Liver (tissue), 9 donors: ENCODE data around the gene AWAT2. TPM values are rescaled to one million over a fixed set of nuclear protein-coding genes. Genes with fewer than 3 reads are reported as not detected.

Experiments
- DNase-seq: peaks from one replicate; pipeline ENCODE4 v3.0.0-alpha.2; 2017; ENCODE audit warnings: low spot score
- H3K27ac ChIP-seq, 2 donors: one replicate each; pipeline ENCODE4 v1.7.0; 2013; ENCODE audit warnings: inconsistent platforms in 2 of 2, low read length in 2 of 2, control low read depth in 1 of 2, low read depth in 1 of 2, mild to moderate bottlenecking in 1 of 2
- H3K27me3 ChIP-seq, 4 donors: one replicate each; pipeline versions ENCODE4 v1.6.1 to v1.7.0; 2013; ENCODE audit warnings: low read length in 3 of 4, inconsistent platforms in 1 of 4, mild to moderate bottlenecking in 1 of 4, moderate library complexity in 1 of 4; ENCODE audit not compliant: control insufficient read depth in 4 of 4, insufficient read depth in 4 of 4
- H3K36me3 ChIP-seq, 4 donors: one replicate each; pipeline versions ENCODE4 v1.6.1 to v1.7.0; 2013; ENCODE audit warnings: low read length in 3 of 4, mild to moderate bottlenecking in 3 of 4, low read depth in 1 of 4, moderate library complexity in 1 of 4; ENCODE audit not compliant: control insufficient read depth in 4 of 4, insufficient read depth in 3 of 4
- H3K4me1 ChIP-seq, 4 donors: one replicate each; pipeline versions ENCODE4 v1.6.1 to v1.7.0; 2013; ENCODE audit warnings: low read length in 3 of 4, mild to moderate bottlenecking in 3 of 4, moderate library complexity in 1 of 4; ENCODE audit not compliant: control insufficient read depth in 4 of 4, insufficient read depth in 4 of 4
- H3K4me3 ChIP-seq, 3 donors: one replicate each; pipeline versions ENCODE4 v1.6.1 to v1.7.0; 2013; ENCODE audit warnings: low read length in 3 of 3, control low read depth in 1 of 3, low read depth in 1 of 3, mild to moderate bottlenecking in 1 of 3
- H3K9ac ChIP-seq, 2 donors: one replicate each; pipeline ENCODE4 v1.7.0; 2013; ENCODE audit warnings: low read length in 2 of 2, mild to moderate bottlenecking in 2 of 2, moderate library complexity in 2 of 2, control low read depth in 1 of 2, low read depth in 1 of 2
- H3K9me3 ChIP-seq, 4 donors: one replicate each; pipeline versions ENCODE4 v1.6.1 to v1.7.0; 2013; ENCODE audit warnings: low read length in 3 of 4; ENCODE audit not compliant: control insufficient read depth in 4 of 4
- ATF3 ChIP-seq: IDR thresholded peaks from 2 replicates; pipeline ENCODE4 v1.6.1; 2016; ENCODE audit warnings: antibody characterized with exemption
- CTCF ChIP-seq: fragments of 150-350 bp; IDR thresholded peaks from 2 replicates; pipeline ENCODE4 v1.5.1; 2017; ENCODE audit warnings: improper control_type of control experiment, low read depth, low read length; ENCODE audit not compliant: missing input control
- EGR1 ChIP-seq, 2 donors: IDR thresholded peaks; 2 replicates each; pipeline ENCODE4 v1.6.1; 2016 to 2018; ENCODE audit warnings: antibody characterized with exemption in 2 of 2, low read depth in 2 of 2
- FOXA2 ChIP-seq: IDR thresholded peaks from 2 replicates; pipeline ENCODE4 v1.6.1; 2016; ENCODE audit warnings: antibody characterized with exemption
- GABPA ChIP-seq, 2 donors: IDR thresholded peaks in 1 of 2; conservative IDR thresholded peaks in 1 of 2; 2 replicates each; pipeline ENCODE4 v1.6.1; 2016; ENCODE audit warnings: antibody characterized with exemption in 2 of 2, mild to moderate bottlenecking in 1 of 2, moderate library complexity in 1 of 2
- HNF4A ChIP-seq, 2 donors: conservative IDR thresholded peaks; 2 replicates each; pipeline ENCODE4 v1.6.1; 2016; ENCODE audit warnings: antibody characterized with exemption in 2 of 2, mild to moderate bottlenecking in 2 of 2
- HNF4G ChIP-seq: IDR thresholded peaks from 2 replicates; pipeline ENCODE4 v1.6.1; 2016; ENCODE audit warnings: antibody characterized with exemption
- JUND ChIP-seq, 2 donors: IDR thresholded peaks; 2 replicates each; pipeline ENCODE4 v1.6.1; 2016; ENCODE audit warnings: antibody characterized with exemption in 2 of 2
- MAX ChIP-seq: IDR thresholded peaks from 2 replicates; pipeline ENCODE4 v1.6.1; 2016; ENCODE audit warnings: antibody characterized with exemption
- NR2F2 ChIP-seq: IDR thresholded peaks from 2 replicates; pipeline ENCODE4 v1.6.1; 2016; ENCODE audit warnings: antibody characterized with exemption
- RAD21 ChIP-seq, 2 donors: IDR thresholded peaks; 2 replicates each; pipeline ENCODE4 v1.6.1; 2016; ENCODE audit warnings: antibody characterized with exemption in 2 of 2, mild to moderate bottlenecking in 2 of 2
- REST ChIP-seq: IDR thresholded peaks from 2 replicates; pipeline ENCODE4 v1.6.1; 2016; ENCODE audit warnings: antibody characterized with exemption, mild to moderate bottlenecking
- RXRA ChIP-seq, 2 donors: IDR thresholded peaks; 2 replicates each; pipeline ENCODE4 v1.6.1; 2017 to 2018; ENCODE audit warnings: antibody characterized with exemption in 2 of 2, mild to moderate bottlenecking in 1 of 2
- SP1 ChIP-seq: IDR thresholded peaks from 2 replicates; pipeline ENCODE4 v1.6.1; 2018; ENCODE audit warnings: antibody characterized with exemption, mild to moderate bottlenecking
- TAF1 ChIP-seq: conservative IDR thresholded peaks from 2 replicates; pipeline ENCODE4 v1.6.1; 2016; ENCODE audit warnings: antibody characterized with exemption, mild to moderate bottlenecking
- YY1 ChIP-seq: IDR thresholded peaks from 2 replicates; pipeline ENCODE4 v1.6.1; 2016; ENCODE audit warnings: antibody characterized with exemption, mild to moderate bottlenecking
- ZBTB33 ChIP-seq: IDR thresholded peaks from 2 replicates; pipeline ENCODE4 v1.6.1; 2016; ENCODE audit warnings: antibody characterized with exemption
- WGBS: extraction: QIAGEN DNeasy Blood & Tissue Kit; methylation state at CpG from one replicate; pipeline ENCODE4 v1.1.7; 2013; 5-methylcytosine and 5-hydroxymethylcytosine counted together
- polyA plus RNA-seq, 2 donors: library from polyadenylated mRNA; stranded (reverse) in 1 of 2; unstranded in 1 of 2; fragments of 200-250 nt in 1 of 2; fragments of >200 nt in 1 of 2; fragmentation: Nextera tagmentation in 1 of 2; extraction: Ambion mirVana in 1 of 2; gene quantifications; one replicate each; pipeline versions ENCODE4 v1.2.1 to v1.2.3, GENCODE V29; 2013 to 2015
- total RNA-seq, 2 donors: library from RNA; depleted of rRNA; stranded (reverse); fragments of >200 nt; gene quantifications; one replicate each; pipeline ENCODE4 v1.2.3, GENCODE V29; 2014
- donor health status: healthy.
- donor health status: healthy.
- donor health status: healthy.
- donor health status: healthy.
- donor health status: healthy.

AWAT2 gene
- total and polyA plus RNA-seq, 4 donors, result not detected

GRCh38 chrX:70026112-70026850, 23.5 kb downstream of the AWAT2 start:
- H3K27me3 ChIP-seq, result no peaks in the 10 kb centered on the region
- TF ChIP-seq CTCF (no peak), EGR1 (IDR thresholded peaks at IDR 0.05; ENCODE audit: low read depth in 2 of 2) (no peak), RXRA (IDR thresholded peaks at IDR 0.05) (no peak), MAX (no peak), RAD21 (IDR thresholded peaks at IDR 0.05) (no peak), ZBTB33 (no peak), NR2F2 (no peak), HNF4G (no peak), SP1 (no peak), TAF1 (no peak), JUND (IDR thresholded peaks at IDR 0.05) (no peak), REST (no peak), GABPA (IDR thresholded peaks at IDR 0.05 in 1 of 2, conservative IDR thresholded peaks at IDR 0.05 in 1 of 2) (no peak), FOXA2 (no peak), HNF4A (conservative IDR thresholded peaks at IDR 0.05) (no peak)
- H3K9ac ChIP-seq, result no peak overlapping the region
- no peak overlapping the region for H3K4me3 ChIP-seq
- peaks cover 0 to 4% (median under 1%) of the 10 kb centered on the region in 4 donors for H3K4me1 ChIP-seq
- DNase-seq, result no peak
- H3K36me3 ChIP-seq, result no peaks in the 10 kb centered on the region
- no peaks in the 10 kb centered on the region for H3K9me3 ChIP-seq
- no peak overlapping the region for H3K27ac ChIP-seq
- WGBS, result 73% methylated on average over 1 of the region's 1 CpG

GRCh38 chrX:70025464-70025863, 24.3 kb downstream of the AWAT2 start:
- H3K9me3 ChIP-seq, result no peaks in the 10 kb centered on the region
- no peak for DNase-seq
- no peak overlapping the region for H3K27ac ChIP-seq
- no peak overlapping the region for H3K9ac ChIP-seq
- no peaks in the 10 kb centered on the region for H3K36me3 ChIP-seq
- H3K4me3 ChIP-seq, result no peak overlapping the region
- WGBS, result 46% methylated on average over 1 of the region's 1 CpG
- no peaks in the 10 kb centered on the region for H3K27me3 ChIP-seq
- no peak for TF ChIP-seq RAD21 (IDR thresholded peaks at IDR 0.05)
- TF ChIP-seq FOXA2, result no peak
- no peak for TF ChIP-seq ATF3
- no peak for TF ChIP-seq HNF4G
- no peak for TF ChIP-seq NR2F2
- no peak for TF ChIP-seq JUND (IDR thresholded peaks at IDR 0.05)
- no peak for TF ChIP-seq HNF4A (conservative IDR thresholded peaks at IDR 0.05)
- TF ChIP-seq GABPA (IDR thresholded peaks at IDR 0.05 in 1 of 2, conservative IDR thresholded peaks at IDR 0.05 in 1 of 2), result no peak
- no peak for TF ChIP-seq ZBTB33
- TF ChIP-seq EGR1 (IDR thresholded peaks at IDR 0.05; ENCODE audit: low read depth in 2 of 2), result no peak
- TF ChIP-seq YY1, result no peak
- no peak for TF ChIP-seq TAF1
- peaks cover 0 to 4% (median under 1%) of the 10 kb centered on the region in 4 donors for H3K4me1 ChIP-seq
